ENCODE data around the gene RNF180.
"Not testable (repeated sequence)": the region's sequence is repeated elsewhere in the genome, so short reads cannot be mapped to it uniquely, and the experiment has no call there.

Gene RNF180

GRCh38 chr5:64214132-64214531 is 48.5 kb downstream of the RNF180 start:
- no peaks in the 10 kb centered on the region for H3K27me3 ChIP-seq (ENCODE audit: control insufficient read depth, insufficient read depth, low read length)
- H3K36me3 ChIP-seq (ENCODE audit: control insufficient read depth, low read depth, low read length), result no peaks in the 10 kb centered on the region
- H3K4me3 ChIP-seq (ENCODE audit: low read length), result no peak overlapping the region
- H3K9ac ChIP-seq (ENCODE audit: low read length), result no peak overlapping the region
- H3K27ac ChIP-seq (ENCODE audit: low read length), result no peak overlapping the region
- H3K4me1 ChIP-seq (ENCODE audit: control insufficient read depth, low read depth, low read length), result no peaks in the 10 kb centered on the region
- H3K9me3 ChIP-seq (ENCODE audit: control insufficient read depth, low read depth, low read length), result no peaks in the 10 kb centered on the region

GRCh38 chr5:64221911-64222310 is 56.3 kb downstream of the RNF180 start:
- no peak overlapping the region for H3K9ac ChIP-seq (ENCODE audit: low read length)
- no peak overlapping the region for H3K27ac ChIP-seq (ENCODE audit: low read length)
- H3K4me3 ChIP-seq (ENCODE audit: low read length), result no peak overlapping the region

GRCh38 chr5:64225286-64225981 is 59.8 kb downstream of the RNF180 start:
- not testable (repeated sequence) for H3K9me3 ChIP-seq (ENCODE audit: control insufficient read depth, low read depth, low read length); H3K9ac ChIP-seq (ENCODE audit: low read length); H3K27ac ChIP-seq (ENCODE audit: low read length); H3K36me3 ChIP-seq (ENCODE audit: control insufficient read depth, low read depth, low read length); H3K4me1 ChIP-seq (ENCODE audit: control insufficient read depth, low read depth, low read length); H3K4me3 ChIP-seq (ENCODE audit: low read length); H3K27me3 ChIP-seq (ENCODE audit: control insufficient read depth, insufficient read depth, low read length)

More at GRCh38 chr5:64221911-64222310, 56.3 kb downstream of the RNF180 start:
- Histone ChIP-seq H3K27me3 (ENCODE audit: control insufficient read depth, insufficient read depth, low read length) (no peaks in the 10 kb centered on the region), H3K36me3 (ENCODE audit: control insufficient read depth, low read depth, low read length) (no peaks in the 10 kb centered on the region), H3K9me3 (ENCODE audit: control insufficient read depth, low read depth, low read length) (no peaks in the 10 kb centered on the region), H3K4me1 (ENCODE audit: control insufficient read depth, low read depth, low read length) (no peaks in the 10 kb centered on the region)

GRCh38 chr5:64227131-64227537 is 61.5 kb downstream of the RNF180 start:
- H3K4me3 ChIP-seq (ENCODE audit: low read length); H3K27ac ChIP-seq (ENCODE audit: low read length); H3K9me3 ChIP-seq (ENCODE audit: control insufficient read depth, low read depth, low read length); H3K36me3 ChIP-seq (ENCODE audit: control insufficient read depth, low read depth, low read length); H3K4me1 ChIP-seq (ENCODE audit: control insufficient read depth, low read depth, low read length); H3K9ac ChIP-seq (ENCODE audit: low read length); H3K27me3 ChIP-seq (ENCODE audit: control insufficient read depth, insufficient read depth, low read length): not testable (repeated sequence)

GRCh38 chr5:64229163-64229774 is 63.6 kb downstream of the RNF180 start:
- Histone ChIP-seq H3K4me3 (ENCODE audit: low read length) (no peak overlapping the region), H3K9ac (ENCODE audit: low read length) (no peak overlapping the region), H3K36me3 (ENCODE audit: control insufficient read depth, low read depth, low read length) (no peaks in the 10 kb centered on the region), H3K27me3 (ENCODE audit: control insufficient read depth, insufficient read depth, low read length) (no peaks in the 10 kb centered on the region), H3K4me1 (ENCODE audit: control insufficient read depth, low read depth, low read length) (no peaks in the 10 kb centered on the region), H3K27ac (ENCODE audit: low read length) (no peak overlapping the region), H3K9me3 (ENCODE audit: control insufficient read depth, low read depth, low read length) (no peaks in the 10 kb centered on the region)

- no peak overlapping the region for H3K9ac ChIP-seq (ENCODE audit: low read length)
- H3K4me1 ChIP-seq (ENCODE audit: control insufficient read depth, low read depth, low read length), result no peaks in the 10 kb centered on the region
- H3K4me3 ChIP-seq (ENCODE audit: low read length), result no peak overlapping the region
- H3K27me3 ChIP-seq (ENCODE audit: control insufficient read depth, insufficient read depth, low read length), result no peaks in the 10 kb centered on the region
- H3K36me3 ChIP-seq (ENCODE audit: control insufficient read depth, low read depth, low read length), result no peaks in the 10 kb centered on the region
- H3K9me3 ChIP-seq (ENCODE audit: control insufficient read depth, low read depth, low read length), result no peaks in the 10 kb centered on the region
- H3K27ac ChIP-seq (ENCODE audit: low read length), result no peak overlapping the region
These were observed 95.1 kb downstream of the RNF180 start for GRCh38 chr5:64260756-64261155.

- H3K9me3 ChIP-seq (ENCODE audit: control insufficient read depth, low read depth, low read length), result no peaks in the 10 kb centered on the region
- no peaks in the 10 kb centered on the region for H3K36me3 ChIP-seq (ENCODE audit: control insufficient read depth, low read depth, low read length)
- no peak overlapping the region for H3K9ac ChIP-seq (ENCODE audit: low read length)
- H3K4me3 ChIP-seq (ENCODE audit: low read length), result no peak overlapping the region
- H3K27ac ChIP-seq (ENCODE audit: low read length), result no peak overlapping the region
- no peaks in the 10 kb centered on the region for H3K27me3 ChIP-seq (ENCODE audit: control insufficient read depth, insufficient read depth, low read length)
- no peaks in the 10 kb centered on the region for H3K4me1 ChIP-seq (ENCODE audit: control insufficient read depth, low read depth, low read length)
These were observed 103.5 kb downstream of the RNF180 start for GRCh38 chr5:64269164-64269563.

- no peaks in the 10 kb centered on the region for H3K4me1 ChIP-seq (ENCODE audit: control insufficient read depth, low read depth, low read length)
- H3K9me3 ChIP-seq (ENCODE audit: control insufficient read depth, low read depth, low read length), result no peaks in the 10 kb centered on the region
- no peak overlapping the region for H3K9ac ChIP-seq (ENCODE audit: low read length)
- no peak overlapping the region for H3K4me3 ChIP-seq (ENCODE audit: low read length)
- no peaks in the 10 kb centered on the region for H3K36me3 ChIP-seq (ENCODE audit: control insufficient read depth, low read depth, low read length)
- H3K27ac ChIP-seq (ENCODE audit: low read length), result no peak overlapping the region
- no peaks in the 10 kb centered on the region for H3K27me3 ChIP-seq (ENCODE audit: control insufficient read depth, insufficient read depth, low read length)
These were observed 107.6 kb downstream of the RNF180 start for GRCh38 chr5:64273276-64273675.

- Histone ChIP-seq H3K36me3 (ENCODE audit: control insufficient read depth, low read depth, low read length) (no peaks in the 10 kb centered on the region), H3K9ac (ENCODE audit: low read length) (no peak overlapping the region), H3K9me3 (ENCODE audit: control insufficient read depth, low read depth, low read length) (peaks cover 3% of the 10 kb centered on the region), H3K27me3 (ENCODE audit: control insufficient read depth, insufficient read depth, low read length) (no peaks in the 10 kb centered on the region), H3K27ac (ENCODE audit: low read length) (no peak overlapping the region), H3K4me1 (ENCODE audit: control insufficient read depth, low read depth, low read length) (no peaks in the 10 kb centered on the region), H3K4me3 (ENCODE audit: low read length) (no peak overlapping the region)
These were observed 119.8 kb downstream of the RNF180 start for GRCh38 chr5:64285188-64286130.

- no peaks in the 10 kb centered on the region for H3K4me1 ChIP-seq (ENCODE audit: control insufficient read depth, low read depth, low read length)
- H3K4me3 ChIP-seq (ENCODE audit: low read length), result no peak overlapping the region
These were observed 120.7 kb downstream of the RNF180 start for GRCh38 chr5:64286381-64286780.

GRCh38 chr5:64288496-64288895 is 122.9 kb downstream of the RNF180 start:
- not testable (repeated sequence) for H3K9ac ChIP-seq (ENCODE audit: low read length); H3K4me1 ChIP-seq (ENCODE audit: control insufficient read depth, low read depth, low read length); H3K27ac ChIP-seq (ENCODE audit: low read length); H3K4me3 ChIP-seq (ENCODE audit: low read length); H3K27me3 ChIP-seq (ENCODE audit: control insufficient read depth, insufficient read depth, low read length); H3K36me3 ChIP-seq (ENCODE audit: control insufficient read depth, low read depth, low read length); H3K9me3 ChIP-seq (ENCODE audit: control insufficient read depth, low read depth, low read length)

More at GRCh38 chr5:64286381-64286780, 120.7 kb downstream of the RNF180 start:
- Histone ChIP-seq H3K36me3 (ENCODE audit: control insufficient read depth, low read depth, low read length) (no peaks in the 10 kb centered on the region), H3K9ac (ENCODE audit: low read length) (no peak overlapping the region), H3K27me3 (ENCODE audit: control insufficient read depth, insufficient read depth, low read length) (no peaks in the 10 kb centered on the region), H3K27ac (ENCODE audit: low read length) (no peak overlapping the region), H3K9me3 (ENCODE audit: control insufficient read depth, low read depth, low read length) (no peaks in the 10 kb centered on the region)
